Endothelial cell (in vitro differentiated cells): ENCODE measurements around the gene TBK1. TPM values are rescaled to one million over a fixed set of nuclear protein-coding genes. Genes with fewer than 3 reads are reported as not detected.

ENCODE experiments used
- DNase-seq: peaks from one replicate; pipeline ENCODE4 v3.0.0; 2021; ENCODE audit warnings: low spot score
- H3K27ac Mint-ChIP-seq: one replicate; pipeline ENCODE4 v1.8.0; 2021; ENCODE audit warnings: mixed read lengths, inconsistent platforms; ENCODE audit not compliant: unreplicated experiment
- H3K27me3 Mint-ChIP-seq: one replicate; pipeline ENCODE4 v1.8.0; 2021; ENCODE audit warnings: mild to moderate bottlenecking, moderate library complexity, mixed read lengths, inconsistent platforms; ENCODE audit not compliant: unreplicated experiment
- H3K36me3 Mint-ChIP-seq: one replicate; pipeline ENCODE4 v1.8.0; 2021; ENCODE audit warnings: mild to moderate bottlenecking, low read depth, mixed read lengths, inconsistent platforms; ENCODE audit not compliant: unreplicated experiment
- H3K4me1 Mint-ChIP-seq: one replicate; pipeline ENCODE4 v1.8.0; 2021; ENCODE audit warnings: mild to moderate bottlenecking, mixed read lengths, inconsistent platforms; ENCODE audit not compliant: unreplicated experiment
- H3K4me3 Mint-ChIP-seq: one replicate; pipeline ENCODE4 v1.8.0; 2021; ENCODE audit warnings: mild to moderate bottlenecking, mixed read lengths, inconsistent platforms; ENCODE audit not compliant: unreplicated experiment
- H3K9me3 Mint-ChIP-seq: one replicate; pipeline ENCODE4 v1.8.0; 2021; ENCODE audit warnings: mixed read lengths, inconsistent platforms; ENCODE audit not compliant: unreplicated experiment
- total RNA-seq: library from RNA; stranded (reverse); fragmentation: NEBNext Ultra II Directional; extraction: Animal tissue kit (Norgen Biotek cat#: 25700); gene quantifications from one replicate; pipeline ENCODE4 v1.2.1, GENCODE V29; 2021; ENCODE audit not compliant: unreplicated experiment
- TF ChIP-seq, protein P1 (sequence below): fragments of 200-600 bp; sonication (generic); IDR thresholded peaks from one replicate; pipeline ENCODE4 v1.5.0; 2021; ENCODE audit warnings: antibody characterized with exemption; ENCODE audit not compliant: unreplicated experiment

TBK1 gene
- total RNA-seq, 1 donor from 2014 or later: 20.6 TPM

DNA sequence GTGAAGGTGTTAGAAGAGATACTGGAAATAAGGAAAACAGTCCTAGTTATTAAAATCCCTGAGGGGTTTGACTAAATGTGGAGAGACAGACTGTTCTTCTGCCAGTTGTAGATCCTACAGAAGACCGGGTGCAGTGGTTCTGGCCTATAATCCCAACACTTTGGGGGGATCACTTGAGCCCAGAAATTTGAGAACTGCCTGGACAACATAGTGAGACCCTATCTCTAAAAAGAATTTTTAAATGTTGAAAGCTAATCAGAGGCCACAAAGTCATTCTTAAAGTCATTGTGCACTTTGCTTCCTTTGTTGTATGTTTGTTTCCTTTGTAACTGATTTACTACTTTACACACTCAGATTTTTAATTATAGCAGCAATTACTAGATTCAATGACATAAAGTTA, 97.2 kb downstream of the TBK1 start:
- Mint-ChIP-seq H3K36me3 (no peaks in the 10 kb centered on the region), H3K4me1 (peaks cover 10% of the 10 kb centered on the region), H3K27ac (no peak overlapping the region), H3K4me3 (no peak overlapping the region), H3K27me3 (peaks cover 2% of the 10 kb centered on the region), H3K9me3 (no peaks in the 10 kb centered on the region)
- TF ChIP-seq, protein P1, sequence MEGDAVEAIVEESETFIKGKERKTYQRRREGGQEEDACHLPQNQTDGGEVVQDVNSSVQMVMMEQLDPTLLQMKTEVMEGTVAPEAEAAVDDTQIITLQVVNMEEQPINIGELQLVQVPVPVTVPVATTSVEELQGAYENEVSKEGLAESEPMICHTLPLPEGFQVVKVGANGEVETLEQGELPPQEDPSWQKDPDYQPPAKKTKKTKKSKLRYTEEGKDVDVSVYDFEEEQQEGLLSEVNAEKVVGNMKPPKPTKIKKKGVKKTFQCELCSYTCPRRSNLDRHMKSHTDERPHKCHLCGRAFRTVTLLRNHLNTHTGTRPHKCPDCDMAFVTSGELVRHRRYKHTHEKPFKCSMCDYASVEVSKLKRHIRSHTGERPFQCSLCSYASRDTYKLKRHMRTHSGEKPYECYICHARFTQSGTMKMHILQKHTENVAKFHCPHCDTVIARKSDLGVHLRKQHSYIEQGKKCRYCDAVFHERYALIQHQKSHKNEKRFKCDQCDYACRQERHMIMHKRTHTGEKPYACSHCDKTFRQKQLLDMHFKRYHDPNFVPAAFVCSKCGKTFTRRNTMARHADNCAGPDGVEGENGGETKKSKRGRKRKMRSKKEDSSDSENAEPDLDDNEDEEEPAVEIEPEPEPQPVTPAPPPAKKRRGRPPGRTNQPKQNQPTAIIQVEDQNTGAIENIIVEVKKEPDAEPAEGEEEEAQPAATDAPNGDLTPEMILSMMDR: no peak
- DNase-seq: no peak

DNA sequence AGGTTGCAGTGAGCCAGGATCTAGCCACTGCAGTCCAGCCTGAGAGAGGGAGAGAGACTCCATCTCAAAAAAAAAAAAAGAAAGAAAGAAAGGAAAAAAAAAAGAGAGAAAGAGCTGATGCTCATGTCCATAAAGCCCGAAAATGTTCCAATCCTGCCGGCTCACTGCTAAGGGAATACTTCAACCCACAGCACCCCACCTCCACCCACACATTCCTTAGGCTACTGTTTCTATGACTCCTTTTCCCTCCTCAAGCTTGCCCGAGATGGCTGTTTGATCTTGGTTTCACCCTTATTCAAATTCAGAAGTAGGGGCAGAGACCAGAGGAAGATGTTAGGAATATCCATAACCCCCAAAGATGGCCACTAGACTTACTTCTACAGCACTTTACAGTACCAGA, 98.8 kb downstream of the TBK1 start:
- H3K4me1 Mint-ChIP-seq: peaks cover 10% of the 10 kb centered on the region
- H3K27me3 Mint-ChIP-seq: no peaks in the 10 kb centered on the region
- no peaks in the 10 kb centered on the region for H3K9me3 Mint-ChIP-seq

DNA sequence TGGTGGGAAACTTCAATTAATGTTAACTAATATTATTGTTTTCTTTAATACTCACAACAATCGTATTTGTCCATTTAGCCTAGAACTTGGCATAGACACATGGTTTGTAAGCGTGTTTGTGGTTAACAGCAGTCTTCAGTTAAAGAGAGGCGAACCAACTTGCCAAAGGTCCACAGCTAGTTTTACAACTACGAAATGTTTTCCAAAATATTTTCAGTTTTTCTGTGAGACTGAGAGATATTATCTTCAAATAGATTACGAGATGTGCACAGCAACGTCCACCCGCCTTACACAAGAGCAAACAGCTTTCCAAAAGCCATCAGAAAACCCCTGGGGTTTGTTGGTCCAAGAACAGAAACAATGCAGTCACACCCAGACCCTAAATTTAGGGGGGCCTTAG, 99.8 kb downstream of the TBK1 start:
- H3K4me3 Mint-ChIP-seq: no peak overlapping the region
- DNase-seq: no peak
- no peak overlapping the region for H3K27ac Mint-ChIP-seq
- no peaks in the 10 kb centered on the region for H3K9me3 Mint-ChIP-seq
- H3K36me3 Mint-ChIP-seq: no peaks in the 10 kb centered on the region
- H3K27me3 Mint-ChIP-seq: no peaks in the 10 kb centered on the region
- TF ChIP-seq, protein P1: no peak
- H3K4me1 Mint-ChIP-seq: peaks cover 10% of the 10 kb centered on the region

More for the DNA sequence above, 98.8 kb downstream of the TBK1 start:
- H3K4me3 Mint-ChIP-seq: no peak overlapping the region
- no peaks in the 10 kb centered on the region for H3K36me3 Mint-ChIP-seq
- TF ChIP-seq, protein P1: no peak
- no peak for DNase-seq
- no peak overlapping the region for H3K27ac Mint-ChIP-seq

Other genes starting within 250 kb of the TBK1 start
- gene KICS2, start 229.8 kb upstream of the TBK1 start, total RNA-seq: 2.5 TPM
- gene C12orf56, start 61.4 kb upstream of the TBK1 start, total RNA-seq: 0.62 TPM
- gene XPOT, start 47.7 kb upstream of the TBK1 start, total RNA-seq: 46.5 TPM
- gene RASSF3, start 158.4 kb downstream of the TBK1 start, total RNA-seq: 43.5 TPM